ENCODE data around the gene UPF2.

The UPF2 gene

GRCh38 chr10:11876324-11876723 lies 166.3 kb downstream of the UPF2 start:
- no peak for DNase-seq (ENCODE audit: low read depth)
- no peak overlapping the region for H3K4me3 ChIP-seq (ENCODE audit: low read depth, low read length)
- TF ChIP-seq POLR2A (IDR thresholded peaks at IDR 0.05; ENCODE audit: extremely low read depth, insufficient read length), result no peak
- no peak for TF ChIP-seq MYC (IDR thresholded peaks at IDR 0.05; ENCODE audit: low read depth, low read length)
- TF ChIP-seq, protein P1, sequence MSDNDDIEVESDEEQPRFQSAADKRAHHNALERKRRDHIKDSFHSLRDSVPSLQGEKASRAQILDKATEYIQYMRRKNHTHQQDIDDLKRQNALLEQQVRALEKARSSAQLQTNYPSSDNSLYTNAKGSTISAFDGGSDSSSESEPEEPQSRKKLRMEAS (IDR thresholded peaks at IDR 0.05; ENCODE audit: low read depth, low read length), result no peak
- TF ChIP-seq, protein P2, sequence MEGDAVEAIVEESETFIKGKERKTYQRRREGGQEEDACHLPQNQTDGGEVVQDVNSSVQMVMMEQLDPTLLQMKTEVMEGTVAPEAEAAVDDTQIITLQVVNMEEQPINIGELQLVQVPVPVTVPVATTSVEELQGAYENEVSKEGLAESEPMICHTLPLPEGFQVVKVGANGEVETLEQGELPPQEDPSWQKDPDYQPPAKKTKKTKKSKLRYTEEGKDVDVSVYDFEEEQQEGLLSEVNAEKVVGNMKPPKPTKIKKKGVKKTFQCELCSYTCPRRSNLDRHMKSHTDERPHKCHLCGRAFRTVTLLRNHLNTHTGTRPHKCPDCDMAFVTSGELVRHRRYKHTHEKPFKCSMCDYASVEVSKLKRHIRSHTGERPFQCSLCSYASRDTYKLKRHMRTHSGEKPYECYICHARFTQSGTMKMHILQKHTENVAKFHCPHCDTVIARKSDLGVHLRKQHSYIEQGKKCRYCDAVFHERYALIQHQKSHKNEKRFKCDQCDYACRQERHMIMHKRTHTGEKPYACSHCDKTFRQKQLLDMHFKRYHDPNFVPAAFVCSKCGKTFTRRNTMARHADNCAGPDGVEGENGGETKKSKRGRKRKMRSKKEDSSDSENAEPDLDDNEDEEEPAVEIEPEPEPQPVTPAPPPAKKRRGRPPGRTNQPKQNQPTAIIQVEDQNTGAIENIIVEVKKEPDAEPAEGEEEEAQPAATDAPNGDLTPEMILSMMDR (IDR thresholded peaks at IDR 0.05; ENCODE audit: low read depth, low read length), result no peak

DNA sequence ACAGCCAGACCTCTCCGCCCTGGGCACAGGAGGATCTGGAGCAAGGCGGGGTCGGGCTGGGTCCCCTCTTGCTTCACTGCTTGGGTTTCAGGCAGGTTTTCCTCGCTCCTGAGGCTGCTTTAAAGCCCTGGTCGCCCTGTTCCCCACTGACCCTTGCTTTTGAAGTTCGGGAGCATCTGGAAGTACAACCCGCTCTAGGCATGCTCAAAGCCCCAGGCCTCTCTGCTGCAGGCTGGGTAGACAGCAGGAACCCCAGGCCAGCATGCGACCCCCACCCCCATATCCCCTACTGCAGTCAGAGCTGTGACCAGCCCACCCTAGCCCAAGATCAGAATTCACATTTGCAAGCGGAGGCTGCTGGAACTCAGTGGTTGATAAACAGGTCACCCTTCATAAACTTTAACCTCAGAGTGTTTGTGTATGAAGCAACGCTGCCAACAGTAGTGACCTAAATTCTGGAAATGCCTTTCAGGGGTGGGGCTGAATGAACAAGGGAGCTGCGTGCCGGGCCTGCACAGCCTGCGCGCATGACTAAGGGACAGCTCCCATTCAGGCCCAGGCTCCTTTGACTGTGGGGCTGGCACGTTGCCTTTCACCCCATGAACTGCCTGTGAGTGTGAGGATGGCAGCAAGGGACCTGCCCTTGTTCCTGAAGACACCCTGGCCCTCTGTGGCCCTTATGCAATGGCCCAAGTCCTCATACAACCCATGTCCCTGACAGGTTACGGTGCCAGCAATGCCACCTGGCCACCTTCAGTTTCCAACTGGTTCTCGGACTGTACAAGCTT lies 166.9 kb downstream of the UPF2 start:
- no peak for DNase-seq (ENCODE audit: low read depth)
- no peak overlapping the region for H3K4me3 ChIP-seq (ENCODE audit: low read depth, low read length)
- no peak for TF ChIP-seq POLR2A (IDR thresholded peaks at IDR 0.05; ENCODE audit: extremely low read depth, insufficient read length)

DNA sequence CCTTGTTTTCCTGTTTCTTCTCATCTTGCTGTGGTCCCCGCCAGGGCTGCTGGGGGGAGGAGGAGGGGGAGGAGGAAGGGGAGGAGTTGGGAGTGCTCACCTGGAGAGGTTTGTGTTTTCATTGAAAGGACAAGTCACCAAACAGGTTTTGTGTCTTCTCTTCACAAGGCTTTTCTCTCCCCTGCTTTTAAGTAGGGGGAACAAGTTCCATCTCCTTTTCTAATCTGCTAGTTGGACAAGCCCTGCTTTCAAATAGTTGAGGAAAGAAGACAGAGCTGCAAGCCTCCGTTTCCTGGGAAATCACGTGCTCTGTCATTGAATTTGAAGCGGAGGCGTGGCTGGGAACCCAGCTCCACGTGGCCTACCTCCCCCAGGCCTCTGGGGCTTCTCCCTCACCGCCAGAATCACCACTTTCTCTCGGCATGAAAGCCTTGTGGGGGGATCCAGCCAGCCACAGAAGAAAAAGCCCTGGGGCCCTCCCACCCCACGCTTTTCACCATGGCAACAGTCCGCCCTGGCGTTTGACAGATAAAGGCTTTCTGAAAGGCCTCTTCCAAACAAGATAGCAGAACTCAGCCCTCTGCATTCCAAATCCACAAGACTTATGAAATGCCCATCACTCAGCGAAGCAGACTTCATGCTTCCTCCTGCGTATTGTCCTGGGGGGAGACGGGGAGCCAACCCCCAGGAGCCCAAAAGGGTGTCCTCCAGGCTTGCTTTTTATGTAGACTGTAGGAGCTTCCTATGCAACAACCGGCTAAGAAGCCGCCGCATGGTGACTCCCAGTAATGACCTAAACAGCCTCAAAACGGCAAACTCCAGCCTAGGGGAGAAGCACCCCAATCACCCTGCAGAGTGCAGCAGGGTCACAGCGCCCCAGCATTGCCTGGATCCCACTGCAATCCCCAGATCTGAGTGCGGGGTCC lies 167.8 kb downstream of the UPF2 start:
- H3K4me3 ChIP-seq (ENCODE audit: low read depth, low read length), result no peak overlapping the region

DNA sequence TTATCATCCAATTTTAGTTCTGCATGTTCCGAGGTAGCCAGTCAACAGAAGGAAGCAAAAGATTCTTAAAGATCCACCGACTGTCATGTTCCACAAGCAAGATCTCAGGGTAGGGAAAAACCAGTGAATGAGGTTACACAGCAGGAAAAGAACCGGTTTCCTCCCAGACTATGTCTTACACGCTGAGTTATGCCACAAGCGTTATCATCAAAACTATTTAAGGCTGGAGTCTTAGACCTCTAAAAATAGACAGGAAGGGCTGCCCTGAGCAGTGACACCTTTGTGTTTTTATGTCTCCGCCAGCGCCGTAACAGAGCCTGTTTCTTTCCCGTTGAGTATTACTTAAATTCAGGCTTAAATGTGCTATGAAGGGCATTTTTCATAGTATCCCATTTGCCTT lies 171.1 kb downstream of the UPF2 start:
- H3K4me3 ChIP-seq (ENCODE audit: low read depth, low read length), result no peak overlapping the region
- DNase-seq (ENCODE audit: low read depth), result no peak
- TF ChIP-seq POLR2A (IDR thresholded peaks at IDR 0.05; ENCODE audit: extremely low read depth, insufficient read length) (no peak), MYC (IDR thresholded peaks at IDR 0.05; ENCODE audit: low read depth, low read length) (no peak)
- TF ChIP-seq, protein P1 (IDR thresholded peaks at IDR 0.05; ENCODE audit: low read depth, low read length), result no peak
- TF ChIP-seq, protein P2 (IDR thresholded peaks at IDR 0.05; ENCODE audit: low read depth, low read length), result no peak

More for the DNA sequence above, 167.8 kb downstream of the UPF2 start:
- DNase-seq (ENCODE audit: low read depth), result no peak
- TF ChIP-seq, protein P2 (IDR thresholded peaks at IDR 0.05; ENCODE audit: low read depth, low read length), result no peak
- TF ChIP-seq MYC (IDR thresholded peaks at IDR 0.05; ENCODE audit: low read depth, low read length) (no peak), POLR2A (IDR thresholded peaks at IDR 0.05; ENCODE audit: extremely low read depth, insufficient read length) (no peak)
- TF ChIP-seq, protein P1 (IDR thresholded peaks at IDR 0.05; ENCODE audit: low read depth, low read length), result no peak

DNA sequence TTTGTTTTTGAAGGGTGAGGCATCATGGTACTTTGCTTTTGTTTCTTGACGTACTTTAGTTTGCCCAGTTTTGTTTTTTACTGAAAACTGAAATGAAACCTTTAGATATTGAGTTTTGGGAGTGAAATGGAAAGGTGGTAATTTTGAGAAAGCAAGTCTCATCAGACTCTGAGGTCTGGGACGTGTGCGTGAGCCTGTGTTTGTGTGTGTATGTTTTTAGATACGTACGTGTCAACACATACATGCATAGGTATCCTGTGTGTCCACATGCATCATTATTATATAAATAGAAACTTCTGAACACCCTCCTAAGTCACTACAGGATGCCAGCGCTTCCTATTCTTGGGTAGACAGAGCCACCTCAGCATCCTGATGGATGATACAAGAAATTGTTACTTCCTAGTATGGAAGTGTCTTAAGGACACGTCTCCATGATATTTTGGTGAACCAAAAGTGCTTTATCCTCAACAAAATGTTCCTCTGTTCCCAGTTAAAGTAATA lies 171.7 kb downstream of the UPF2 start:
- no peak for DNase-seq (ENCODE audit: low read depth)
- TF ChIP-seq, protein P2 (IDR thresholded peaks at IDR 0.05; ENCODE audit: low read depth, low read length), result no peak
- TF ChIP-seq POLR2A (IDR thresholded peaks at IDR 0.05; ENCODE audit: extremely low read depth, insufficient read length) (no peak), MYC (IDR thresholded peaks at IDR 0.05; ENCODE audit: low read depth, low read length) (no peak)
- TF ChIP-seq, protein P1 (IDR thresholded peaks at IDR 0.05; ENCODE audit: low read depth, low read length), result no peak

DNA sequence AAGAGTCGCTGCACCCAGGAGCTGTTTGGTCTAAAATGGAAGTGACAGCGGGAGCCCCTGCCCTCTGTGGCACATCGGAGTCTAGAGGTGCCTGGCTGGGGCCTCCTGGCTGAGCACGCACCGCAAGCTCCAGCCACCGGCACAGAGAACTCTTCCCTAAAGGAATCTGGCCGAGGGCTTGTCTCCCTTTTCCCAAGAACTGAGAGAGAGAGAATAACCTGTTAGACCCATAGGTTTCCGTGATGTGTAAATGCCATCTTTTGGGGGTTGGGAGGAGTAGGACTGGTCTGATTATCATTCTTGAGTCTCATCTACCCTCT lies 172.2 kb downstream of the UPF2 start:
- TF ChIP-seq, protein P2 (IDR thresholded peaks at IDR 0.05; ENCODE audit: low read depth, low read length), result no peak
- TF ChIP-seq MYC (IDR thresholded peaks at IDR 0.05; ENCODE audit: low read depth, low read length) (no peak), POLR2A (IDR thresholded peaks at IDR 0.05; ENCODE audit: extremely low read depth, insufficient read length) (no peak)
- TF ChIP-seq, protein P1 (IDR thresholded peaks at IDR 0.05; ENCODE audit: low read depth, low read length), result no peak
- no peak overlapping the region for H3K4me3 ChIP-seq (ENCODE audit: low read depth, low read length)
- DNase-seq (ENCODE audit: low read depth), result no peak

More for the DNA sequence above, 171.7 kb downstream of the UPF2 start:
- no peak overlapping the region for H3K4me3 ChIP-seq (ENCODE audit: low read depth, low read length)

Data from NB4 (cell line).